Measurements from ENCODE around the gene DCST2.
"Not testable (repeated sequence)": the region's sequence is repeated elsewhere in the genome, so short reads cannot be mapped to it uniquely, and the experiment has no call there.

DCST2 gene

GRCh38 chr1:154998818-154999570 is 34.6 kb downstream of the DCST2 start:
- peak; percentile 60 for DNase-seq (ENCODE audit: low read depth in 2 of 2)

- DNase-seq (ENCODE audit: low read depth in 2 of 2): no peak
Observed at GRCh38 chr1:154998201-154998780, 35.3 kb downstream of the DCST2 start.

DNA sequence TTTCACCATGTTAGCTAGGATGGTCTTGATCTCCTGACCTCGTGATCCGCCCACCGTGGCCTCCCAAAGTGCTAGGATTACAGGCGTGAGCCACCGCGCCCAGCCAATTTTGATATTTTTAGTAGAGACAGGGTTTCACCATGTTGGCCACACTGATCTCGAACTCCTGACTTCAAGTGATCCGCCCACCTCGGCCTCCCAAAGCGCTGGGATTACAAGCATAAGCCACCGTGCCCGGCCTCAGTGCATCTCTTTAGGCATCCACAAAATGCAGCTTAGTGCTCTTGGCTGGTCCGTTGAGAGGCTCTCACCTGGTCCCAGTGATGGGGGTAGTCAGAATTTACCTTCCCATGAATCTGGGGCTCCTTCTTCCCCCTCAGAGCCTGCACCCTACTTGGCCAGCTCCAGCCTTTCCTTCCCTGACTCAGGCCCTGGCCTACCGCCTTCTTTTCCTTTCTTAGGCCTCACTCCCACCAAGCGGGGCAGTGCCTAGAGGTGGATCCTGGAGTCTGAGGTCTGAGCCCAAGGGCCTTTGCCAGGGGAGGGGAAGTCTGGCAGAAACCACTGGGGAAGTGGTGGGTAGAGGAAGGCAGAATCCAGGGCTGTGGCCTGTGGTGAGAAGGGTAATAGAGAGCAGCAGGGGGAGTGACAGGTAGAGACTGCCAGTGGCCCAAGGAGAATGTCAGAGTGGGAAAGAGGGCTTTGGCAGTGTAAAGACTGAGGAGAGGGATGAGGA is 36.4 kb downstream of the DCST2 start:
- DNase-seq (ENCODE audit: low read depth in 2 of 2): no peak

GRCh38 chr1:154995301-154995983 is 38.1 kb downstream of the DCST2 start:
- not testable (repeated sequence) for DNase-seq (ENCODE audit: low read depth in 2 of 2)

DNA sequence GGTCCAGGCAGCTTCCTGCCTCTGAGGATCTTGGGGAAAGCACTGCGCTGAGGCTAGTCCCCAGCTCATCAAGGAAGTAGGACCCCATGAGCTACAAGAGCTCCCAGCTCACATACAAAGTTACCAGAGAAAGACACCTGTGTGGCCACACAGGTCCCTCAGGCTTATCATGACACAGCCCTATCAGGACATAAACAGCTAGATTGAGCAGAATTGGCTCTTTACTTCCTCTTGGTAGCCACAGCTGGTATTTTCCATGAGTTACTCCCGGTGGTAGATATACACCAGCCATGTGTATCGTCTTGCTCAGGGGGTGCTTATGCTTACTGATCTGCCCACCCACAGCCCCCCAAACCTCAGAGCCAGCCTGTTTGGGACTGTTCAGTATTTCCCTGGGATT is 39.0 kb downstream of the DCST2 start:
- DNase-seq (ENCODE audit: low read depth in 2 of 2): no peak

DNA sequence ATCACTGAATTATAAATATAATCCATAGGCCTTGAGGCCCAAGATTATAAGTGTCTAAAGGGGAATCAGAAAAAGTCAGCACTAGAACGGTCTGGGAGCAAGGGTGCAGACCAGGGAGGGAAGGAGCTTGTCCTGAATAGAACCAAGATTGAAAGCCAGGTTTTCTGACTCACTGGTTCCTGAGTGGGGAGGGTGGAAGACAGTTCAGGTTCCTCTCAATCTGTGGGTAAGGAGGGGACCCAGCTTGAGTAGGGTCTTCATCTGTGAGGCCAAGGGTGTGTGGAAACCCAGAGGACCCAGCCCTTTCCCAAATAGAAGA is 39.4 kb downstream of the DCST2 start:
- no peak for DNase-seq (ENCODE audit: low read depth in 2 of 2)

GRCh38 chr1:154993572-154994268 is 39.9 kb downstream of the DCST2 start, which contains the start of gene LENEP:
Gene LENEP (plus strand): TSS chr1:154993586. CDS start chr1:154993608, 22 bp downstream.
- no peak for DNase-seq (ENCODE audit: low read depth in 2 of 2)

GRCh38 chr1:154992721-154993571 is 40.6 kb downstream of the DCST2 start:
- DNase-seq (ENCODE audit: low read depth in 2 of 2): no peak

GRCh38 chr1:154990276-154990675 is 43.3 kb downstream of the DCST2 start:
- DNase-seq (ENCODE audit: low read depth in 2 of 2): no peak

DNA sequence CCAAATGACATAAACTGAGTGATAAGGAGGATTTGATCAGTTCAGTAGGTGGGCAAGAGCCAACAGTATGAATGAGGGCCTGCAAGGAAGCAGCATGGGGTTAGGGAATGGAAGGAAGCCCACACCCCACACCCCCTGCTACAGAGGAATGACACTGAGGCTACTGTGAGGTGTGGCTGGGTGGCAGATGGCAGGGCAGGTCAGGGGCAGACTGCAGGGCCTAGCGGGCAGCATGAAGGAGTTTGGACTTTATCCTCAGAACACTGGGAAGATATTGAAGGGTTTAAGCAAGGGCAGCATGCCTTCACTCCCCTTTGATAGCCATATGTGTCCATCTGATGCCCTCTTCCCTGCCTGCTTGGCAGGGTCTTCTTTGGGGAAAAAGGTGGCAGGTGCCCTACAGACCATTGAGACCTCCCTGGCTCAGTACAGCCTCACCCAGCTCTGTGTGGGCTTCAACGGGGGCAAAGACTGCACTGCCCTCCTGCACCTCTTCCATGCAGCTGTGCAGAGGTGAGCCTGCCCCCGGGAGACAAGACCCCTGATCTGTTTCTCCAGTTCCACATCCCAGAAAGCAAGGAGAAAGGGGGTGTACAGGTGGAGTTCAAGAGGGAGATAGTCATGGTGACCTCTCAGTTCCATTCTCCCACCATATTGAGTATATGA is 44.3 kb downstream of the DCST2 start:
- DNase-seq (ENCODE audit: low read depth in 2 of 2): no peak

DNA sequence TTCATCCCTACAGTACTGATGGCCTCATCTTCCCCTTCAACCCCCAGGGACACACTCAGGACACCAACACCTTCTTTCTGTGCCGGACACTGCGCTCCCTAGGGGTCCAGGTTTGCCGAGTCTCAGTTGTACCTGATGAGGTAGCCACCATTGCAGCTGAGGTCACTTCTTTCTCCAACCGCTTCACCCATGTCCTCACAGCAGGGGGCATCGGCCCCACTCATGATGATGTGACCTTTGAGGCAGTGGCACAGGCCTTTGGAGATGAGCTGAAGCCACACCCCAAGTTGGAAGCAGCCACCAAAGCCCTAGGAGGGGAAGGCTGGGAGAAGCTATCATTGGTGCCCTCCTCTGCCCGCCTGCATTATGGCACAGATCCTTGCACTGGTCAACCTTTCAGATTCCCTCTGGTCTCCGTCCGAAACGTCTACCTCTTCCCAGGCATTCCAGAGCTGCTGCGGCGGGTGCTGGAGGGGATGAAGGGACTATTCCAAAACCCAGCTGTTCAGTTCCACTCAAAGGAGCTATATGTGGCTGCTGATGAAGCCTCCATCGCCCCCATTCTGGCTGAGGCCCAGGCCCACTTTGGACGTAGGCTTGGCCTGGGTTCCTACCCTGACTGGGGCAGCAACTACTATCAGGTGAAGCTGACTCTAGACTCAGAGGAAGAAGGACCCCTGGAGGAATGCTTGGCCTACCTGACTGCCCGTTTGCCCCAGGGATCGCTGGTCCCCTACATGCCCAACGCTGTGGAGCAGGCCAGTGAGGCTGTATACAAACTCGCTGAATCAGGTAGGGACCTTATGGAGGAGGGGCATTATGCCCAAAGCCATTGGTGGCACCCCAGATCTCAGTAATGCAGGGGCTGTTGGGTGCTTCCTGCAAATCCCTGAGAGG is 45.3 kb downstream of the DCST2 start:
- DNase-seq (ENCODE audit: low read depth in 2 of 2): no peak

GRCh38 chr1:154987326-154987725 is 46.3 kb downstream of the DCST2 start:
- no peak for DNase-seq (ENCODE audit: low read depth in 2 of 2)

DNA sequence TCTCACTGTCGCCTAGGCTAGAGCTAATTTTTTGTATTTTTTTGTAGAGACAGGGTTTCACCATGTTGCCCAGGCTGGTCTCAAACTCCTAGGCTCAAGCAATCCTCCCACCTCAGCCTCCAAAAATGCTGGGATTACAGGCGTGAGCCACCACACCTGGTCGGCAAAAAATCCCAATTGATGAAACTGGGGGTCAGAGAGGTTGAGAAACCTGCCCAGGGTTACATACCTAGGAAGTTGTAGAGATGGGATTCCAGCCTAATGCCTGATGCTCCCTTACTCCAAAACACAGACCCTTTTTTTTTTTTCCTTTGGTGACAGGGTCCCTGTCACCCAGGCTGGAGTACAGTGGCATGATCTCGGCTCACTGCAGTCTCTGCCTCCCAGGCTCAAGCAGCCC is 46.8 kb downstream of the DCST2 start:
- not testable (repeated sequence) for DNase-seq (ENCODE audit: low read depth in 2 of 2)

GRCh38 chr1:154983776-154984466 is 49.7 kb downstream of the DCST2 start:
- no peak for DNase-seq (ENCODE audit: low read depth in 2 of 2)

DNA sequence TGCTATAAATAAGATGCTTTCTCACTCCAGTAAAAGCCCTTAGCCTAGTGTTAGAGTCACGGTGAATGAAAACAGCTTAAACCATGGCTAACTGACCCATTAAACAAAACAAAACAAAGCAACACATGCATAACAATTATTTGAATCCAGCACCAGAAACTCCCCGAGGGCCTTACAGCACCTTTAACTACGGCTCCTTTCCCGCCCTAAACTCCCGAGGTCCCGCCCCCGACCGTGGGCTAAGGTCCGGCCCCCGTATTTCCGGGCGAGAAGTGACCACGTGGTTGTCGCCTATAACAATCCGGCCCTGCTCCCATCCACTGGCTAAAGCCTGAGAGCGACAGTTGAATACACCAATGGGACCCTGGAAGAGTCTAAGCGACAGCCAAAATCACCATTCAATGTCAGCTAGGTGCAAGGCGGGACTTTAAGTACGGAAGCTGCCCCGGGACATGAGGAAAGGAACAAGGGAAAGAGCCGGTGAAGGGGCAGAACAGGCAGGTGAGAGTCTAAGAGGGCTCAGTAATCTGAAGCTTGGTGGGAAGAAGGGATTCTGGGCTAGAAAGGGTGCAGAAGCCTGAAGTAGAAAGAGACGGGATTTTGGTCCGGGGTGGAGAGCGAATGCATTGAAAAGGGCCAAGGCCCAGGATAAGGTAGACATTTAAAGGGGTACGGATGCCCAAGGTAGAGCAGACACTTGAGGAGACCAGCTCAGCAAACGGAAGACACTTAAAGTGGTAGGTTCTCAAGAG is 50.5 kb downstream of the DCST2 start, which contains the start of gene FLAD1:
Gene FLAD1 (plus strand): TSS at position 448 of the 752 bp plus-strand sequence. CDS start 351 bp downstream, outside the sequence.
- DNase-seq (ENCODE audit: low read depth in 2 of 2): peak; percentile 85 to 95

GRCh38 chr1:154982341-154982740 is 51.2 kb downstream of the DCST2 start:
- no peak for DNase-seq (ENCODE audit: low read depth in 2 of 2)

GRCh38 chr1:154978360-154978759 is 55.2 kb downstream of the DCST2 start:
- DNase-seq (ENCODE audit: low read depth in 2 of 2): no peak

- DNase-seq (ENCODE audit: low read depth in 2 of 2): not testable (repeated sequence)
Observed at GRCh38 chr1:154977762-154978161, 55.8 kb downstream of the DCST2 start.
